ENCODE data around the gene ITPA.

Gene ITPA

GRCh38 chr20:3209257-3209945, at the start of gene ITPA:
Gene ITPA (plus strand): TSS chr20:3209498. CDS start chr20:3209552, 54 bp downstream.
- DNase-seq (ENCODE audit: low read depth, low spot score), result peak; percentile 61

DNA sequence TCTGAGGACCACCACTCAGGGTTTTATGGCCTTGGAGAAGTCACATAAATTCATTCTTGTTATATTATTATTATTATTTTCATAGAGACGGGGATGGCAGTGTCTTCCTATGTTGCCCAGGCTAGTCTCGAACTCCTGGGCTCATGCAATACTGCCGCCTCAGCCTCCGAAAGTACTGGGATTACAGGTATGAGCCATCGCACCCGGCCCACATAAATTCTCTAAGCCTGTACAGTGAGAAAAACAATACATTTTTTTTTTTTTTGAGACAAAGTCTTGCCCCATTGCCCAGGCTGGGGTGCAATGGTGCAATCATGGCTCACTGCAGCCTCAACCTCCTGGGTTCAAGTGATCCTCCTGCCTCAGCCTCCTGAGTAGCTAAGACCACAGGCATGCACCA, 48.9 kb upstream of the ITPA start:
- DNase-seq (ENCODE audit: low read depth, low spot score), result no peak

- DNase-seq (ENCODE audit: low read depth, low spot score), result peak; percentile 52
Measured at GRCh38 chr20:3161316-3162079, 47.8 kb upstream of the ITPA start.

- DNase-seq (ENCODE audit: low read depth, low spot score), result no peak
Measured at GRCh38 chr20:3162080-3162611, 47.2 kb upstream of the ITPA start.

GRCh38 chr20:3163099-3164042, 45.9 kb upstream of the ITPA start:
- DNase-seq (ENCODE audit: low read depth, low spot score), result no peak

DNA sequence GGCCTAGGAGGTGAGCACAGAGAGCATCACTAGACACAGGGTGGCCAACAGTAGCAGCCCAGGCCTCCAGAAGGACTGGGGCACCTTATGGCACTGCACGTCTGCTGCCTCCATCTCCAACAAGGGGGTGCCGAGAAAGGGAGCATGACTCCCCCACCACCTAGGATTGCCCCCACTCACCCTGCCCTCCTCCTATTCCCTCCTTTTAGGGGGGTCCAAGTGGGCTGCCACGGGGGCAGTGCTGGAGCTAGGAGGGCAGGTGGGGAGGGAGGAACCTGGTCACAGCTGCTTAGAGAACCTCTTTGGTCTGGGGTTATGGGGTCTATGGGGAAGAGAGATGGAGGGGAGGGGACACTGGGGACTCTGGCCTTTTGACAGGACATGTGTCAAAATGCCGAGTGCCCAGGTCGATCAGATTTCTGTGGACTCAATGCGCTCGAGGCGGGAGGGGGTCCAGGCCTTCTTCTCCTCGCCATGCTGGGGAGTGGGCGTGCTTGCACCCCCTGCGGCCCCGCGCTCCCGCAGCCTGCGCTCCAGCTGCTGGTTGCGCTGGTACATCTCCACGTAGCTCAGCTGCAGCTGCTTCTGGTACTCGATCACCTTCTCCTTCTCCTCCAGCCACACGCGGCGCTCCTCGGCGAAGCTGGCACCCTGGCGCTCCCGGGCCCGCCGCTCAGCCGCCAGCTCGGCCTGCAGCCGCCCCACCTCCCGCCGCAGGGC, 45.1 kb upstream of the ITPA start:
- no peak for DNase-seq (ENCODE audit: low read depth, low spot score)

DNA sequence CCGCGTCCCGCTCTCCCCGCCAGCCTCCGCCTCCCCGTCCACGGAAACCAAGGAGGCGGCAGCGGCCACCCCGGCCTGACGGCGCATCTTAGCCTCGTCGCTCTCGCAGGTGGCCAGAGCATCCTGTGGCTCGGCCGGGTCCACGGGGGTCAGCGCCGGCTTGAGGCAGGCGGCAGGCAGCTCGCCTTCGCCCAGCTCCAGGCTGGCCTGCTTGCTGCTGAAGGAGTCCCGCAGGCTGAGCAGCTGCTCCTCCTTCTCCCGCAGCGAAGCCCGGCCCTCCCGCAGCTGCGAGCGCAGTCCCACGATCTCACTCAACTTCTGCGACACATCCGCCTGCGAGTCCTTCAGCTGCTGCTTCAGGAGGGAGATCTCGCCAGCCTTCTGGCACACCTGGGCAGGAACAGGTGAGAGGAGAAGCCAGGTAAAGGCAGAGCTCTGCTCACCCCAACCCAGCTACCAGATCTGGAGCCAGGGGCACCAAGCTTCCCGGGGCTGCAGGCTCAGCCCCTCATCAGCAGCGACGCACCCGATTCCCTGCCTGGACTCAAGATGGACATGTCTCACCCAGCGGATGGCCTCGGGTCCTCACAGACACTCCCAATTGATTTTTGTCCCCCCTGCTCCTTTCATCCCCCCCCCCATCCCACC, 44.4 kb upstream of the ITPA start:
- no peak for DNase-seq (ENCODE audit: low read depth, low spot score)

- DNase-seq (ENCODE audit: low read depth, low spot score), result peak; percentile 38
Measured at GRCh38 chr20:3165473-3166337, 43.6 kb upstream of the ITPA start.

DNA sequence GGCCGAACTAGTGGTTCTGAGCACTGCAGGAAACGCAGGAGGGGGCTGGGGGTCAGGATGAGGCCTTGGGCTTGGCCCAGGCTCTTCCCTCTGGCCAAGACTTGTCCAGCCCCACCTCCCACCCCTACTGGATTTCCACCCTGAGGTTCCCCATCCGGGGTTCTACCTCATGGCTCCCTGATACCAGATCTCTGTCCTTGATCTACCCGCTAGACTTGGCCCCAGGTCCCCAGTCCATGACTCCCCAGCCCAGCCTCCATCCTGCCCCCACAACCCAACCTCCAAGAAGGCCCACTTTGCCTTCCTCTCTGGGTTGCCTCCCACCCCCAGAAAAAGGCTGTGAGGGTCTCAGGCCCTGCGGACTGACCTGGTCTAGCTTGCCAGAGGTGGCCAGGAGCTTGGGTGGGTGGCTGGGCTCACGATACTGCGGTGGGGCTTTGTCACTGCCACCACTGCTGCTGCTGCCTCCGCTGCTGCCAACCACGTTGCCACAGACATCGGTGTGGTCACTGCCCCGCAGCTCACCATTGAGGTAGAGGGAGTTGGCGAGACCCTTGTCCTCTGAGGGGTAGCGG, 42.9 kb upstream of the ITPA start:
- no peak for DNase-seq (ENCODE audit: low read depth, low spot score)

GRCh38 chr20:3166913-3167342, 42.4 kb upstream of the ITPA start:
- no peak for DNase-seq (ENCODE audit: low read depth, low spot score)

DNA sequence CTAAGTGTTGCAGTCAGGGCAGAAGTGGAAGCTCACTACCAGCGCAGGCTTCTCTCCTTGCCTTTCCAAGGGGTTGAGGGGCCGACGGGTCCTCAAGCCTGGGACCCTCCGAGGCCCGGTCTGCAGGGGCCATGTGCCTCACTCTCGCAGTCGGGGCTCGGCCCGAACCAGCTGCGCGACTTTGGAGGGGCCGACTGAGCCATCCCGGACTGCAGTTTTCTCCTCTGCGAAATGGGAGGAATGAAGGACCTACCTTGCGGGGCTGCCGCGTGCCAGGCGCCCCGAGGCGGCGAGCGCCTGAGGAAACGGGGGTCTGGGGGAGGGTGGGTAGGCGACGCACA, 41.6 kb upstream of the ITPA start:
- no peak for DNase-seq (ENCODE audit: low read depth, low spot score)

DNA sequence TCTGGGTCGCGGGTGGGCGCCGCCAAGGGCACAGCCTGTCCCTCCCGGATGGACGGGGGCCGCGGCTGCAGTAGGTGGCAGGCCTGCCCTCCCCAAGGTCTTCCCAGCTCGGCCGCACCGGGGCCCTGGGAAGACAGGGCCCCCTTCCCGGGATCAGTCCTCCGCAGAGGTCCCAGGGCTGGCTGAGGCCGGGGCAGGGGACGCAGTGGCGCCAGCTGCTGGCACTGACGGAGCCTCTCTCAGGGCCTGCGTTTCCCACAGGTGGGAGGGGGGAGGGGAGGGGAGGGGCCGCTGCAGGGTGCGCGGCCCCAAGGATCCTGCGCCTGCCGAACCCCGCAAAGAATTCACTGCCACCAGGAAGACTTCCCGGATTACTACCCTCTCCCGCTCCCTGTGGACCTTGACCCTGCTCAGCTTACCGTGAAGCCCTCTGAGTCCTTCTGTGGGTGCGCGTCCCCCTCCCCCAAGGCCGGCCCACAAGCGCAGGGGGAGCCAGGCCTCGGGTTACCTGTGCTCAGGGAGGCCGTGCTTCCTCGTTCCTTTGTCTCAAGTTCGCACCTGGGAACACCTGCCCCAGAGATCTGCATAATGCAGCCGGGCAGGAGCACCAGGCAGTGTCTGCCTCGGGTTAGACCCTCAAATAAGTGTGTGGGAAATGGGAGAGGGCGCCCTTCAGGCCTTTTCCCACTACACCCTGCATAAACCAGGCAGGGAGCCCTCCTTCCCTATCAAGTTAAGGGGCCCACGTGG, 41.0 kb upstream of the ITPA start:
- DNase-seq (ENCODE audit: low read depth, low spot score), result peak; percentile 47

DNA sequence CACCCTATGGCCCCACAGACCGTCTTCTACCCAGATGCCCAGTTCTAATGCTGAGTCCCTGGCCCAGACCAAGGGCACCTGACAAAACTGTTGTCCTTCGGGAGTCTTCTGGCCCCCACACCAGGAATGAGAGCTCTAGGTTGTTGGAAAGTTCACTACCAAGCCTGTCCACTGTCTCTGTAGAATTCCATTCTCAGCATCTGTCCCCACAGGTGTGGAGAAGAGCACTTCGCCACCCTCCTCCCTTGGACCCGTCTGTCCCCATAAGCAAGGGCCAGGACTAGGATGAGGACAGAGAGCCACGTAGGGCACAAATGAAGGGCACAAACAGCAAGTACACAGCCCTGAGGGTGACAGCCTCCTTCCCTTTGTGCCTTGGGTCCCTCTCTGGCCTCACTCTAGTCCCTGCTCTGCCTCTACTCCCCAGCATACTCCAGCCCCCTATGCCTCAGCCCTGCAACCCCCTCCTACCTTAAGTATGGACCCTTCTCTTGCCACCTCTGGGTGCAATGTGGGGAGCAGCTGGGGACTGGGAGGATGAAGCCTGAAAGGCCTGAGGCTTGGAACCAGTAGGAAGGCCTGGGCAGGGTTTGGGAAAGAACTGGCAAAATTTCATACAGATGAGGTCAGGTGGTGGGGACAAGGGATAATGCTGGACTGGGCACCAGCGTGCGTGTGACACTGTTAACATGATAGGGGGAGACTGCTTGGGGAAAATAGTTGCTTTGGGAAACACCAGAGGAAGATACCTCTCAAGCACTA, 40.3 kb upstream of the ITPA start:
- DNase-seq (ENCODE audit: low read depth, low spot score), result no peak

- DNase-seq (ENCODE audit: low read depth, low spot score), result no peak
Measured at GRCh38 chr20:3171391-3172125, 37.7 kb upstream of the ITPA start.

DNA sequence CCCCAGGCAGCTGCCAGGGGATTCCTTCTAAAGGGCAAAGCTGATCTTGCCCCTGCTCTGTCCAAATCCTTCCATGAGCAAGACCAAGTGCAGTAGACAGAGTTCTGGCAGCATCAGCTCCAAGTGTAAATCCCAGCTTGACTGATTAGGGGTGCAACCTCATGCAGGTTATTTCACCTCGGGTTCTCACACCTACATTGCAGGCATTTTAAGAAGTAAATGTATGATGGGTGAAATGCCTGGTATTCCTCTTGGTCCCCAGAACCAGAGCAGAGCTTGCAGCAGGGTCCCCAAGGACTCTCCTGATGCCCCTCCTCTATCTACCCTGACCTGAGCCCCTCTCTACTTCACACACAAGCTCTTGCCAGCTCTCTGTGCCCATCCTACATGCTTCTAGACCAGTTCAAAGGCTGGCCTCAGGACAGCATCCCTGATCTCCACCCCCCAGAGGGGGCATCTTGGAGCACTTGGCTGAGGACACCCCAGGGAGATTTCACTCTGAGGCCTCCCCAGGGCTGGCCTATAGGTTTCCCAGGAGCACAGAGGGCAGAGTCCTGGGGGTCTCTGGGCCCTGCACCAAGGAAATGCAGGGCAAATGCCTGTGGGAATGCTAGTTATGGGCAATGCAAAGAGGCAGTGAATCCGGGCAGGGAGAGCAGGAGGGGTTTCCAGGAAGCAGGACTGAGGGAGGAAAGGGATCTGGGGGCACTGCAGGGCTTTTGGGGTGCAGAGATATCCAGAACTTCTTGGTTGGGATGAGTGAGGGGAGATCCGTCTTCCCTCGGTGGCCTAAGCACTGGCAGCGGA, 37.0 kb upstream of the ITPA start:
- no peak for DNase-seq (ENCODE audit: low read depth, low spot score)

GRCh38 chr20:3172933-3173609, 36.2 kb upstream of the ITPA start, which contains the start of gene LZTS3:
Gene LZTS3 (minus strand): TSS chr20:3173549. CDS start chr20:3167163, 6,386 bp downstream.
- DNase-seq (ENCODE audit: low read depth, low spot score), result peak; percentile 75

Data from ELF-1 (cell line).